KMS-11 (cell line): ENCODE results near the gene NWD2.

Source experiments
- H2AFZ ChIP-seq: fragments of 200-600 bp; sonication (generic); 2 replicates; pipeline ENCODE4 v1.6.1; 2016; ENCODE audit warnings: antibody characterized with exemption, mixed run types, low read depth
- H3K27ac ChIP-seq: fragments of 200-600 bp; sonication (generic); 2 replicates; pipeline ENCODE4 v1.6.1; 2016; ENCODE audit warnings: mild to moderate bottlenecking, mixed run types
- H3K27me3 ChIP-seq: fragments of 200-600 bp; sonication (generic); 2 replicates; pipeline ENCODE4 v1.6.1; 2017; ENCODE audit warnings: mild to moderate bottlenecking, low read depth, mixed run types, moderate library complexity; ENCODE audit not compliant: insufficient read depth
- H3K36me3 ChIP-seq: fragments of 200-600 bp; sonication (generic); 2 replicates; pipeline ENCODE4 v1.6.1; 2017; ENCODE audit warnings: mild to moderate bottlenecking, mixed run types; ENCODE audit not compliant: insufficient read depth
- H3K4me1 ChIP-seq: fragments of 200-600 bp; sonication (generic); 2 replicates; pipeline ENCODE4 v1.6.1; 2016; ENCODE audit warnings: mild to moderate bottlenecking, low read depth, mixed run types; ENCODE audit not compliant: poor library complexity, severe bottlenecking
- H3K4me2 ChIP-seq: fragments of 200-600 bp; sonication (generic); 2 replicates; pipeline ENCODE4 v1.7.0; 2016; ENCODE audit warnings: mild to moderate bottlenecking, mixed run types
- H3K4me3 ChIP-seq: fragments of 200-600 bp; sonication (generic); IDR thresholded peaks from 2 replicates; pipeline ENCODE4 v1.6.1; 2017; ENCODE audit warnings: low read depth, low read length, mixed read lengths; ENCODE audit not compliant: insufficient read depth
- H3K79me2 ChIP-seq: fragments of 200-600 bp; sonication (generic); 2 replicates; pipeline ENCODE4 v1.6.1; 2016; ENCODE audit warnings: low read depth, mixed run types; ENCODE audit not compliant: insufficient read depth
- H3K9ac ChIP-seq: fragments of 200-600 bp; sonication (generic); 2 replicates; pipeline ENCODE4 v1.6.1; 2016; ENCODE audit warnings: mild to moderate bottlenecking, mixed run types
- H4K20me1 ChIP-seq: fragments of 200-600 bp; sonication (generic); 2 replicates; pipeline ENCODE4 v1.6.1; 2016; ENCODE audit warnings: mild to moderate bottlenecking, mixed run types; ENCODE audit not compliant: insufficient read depth
- TF ChIP-seq, protein P1 (sequence below): fragments of 200-600 bp; sonication (generic); conservative IDR thresholded peaks from 2 replicates; pipeline ENCODE4 v1.6.1; 2017; ENCODE audit warnings: low read depth, mild to moderate bottlenecking, antibody characterized with exemption, low read length, moderate library complexity, mixed read lengths

NWD2 gene

DNA sequence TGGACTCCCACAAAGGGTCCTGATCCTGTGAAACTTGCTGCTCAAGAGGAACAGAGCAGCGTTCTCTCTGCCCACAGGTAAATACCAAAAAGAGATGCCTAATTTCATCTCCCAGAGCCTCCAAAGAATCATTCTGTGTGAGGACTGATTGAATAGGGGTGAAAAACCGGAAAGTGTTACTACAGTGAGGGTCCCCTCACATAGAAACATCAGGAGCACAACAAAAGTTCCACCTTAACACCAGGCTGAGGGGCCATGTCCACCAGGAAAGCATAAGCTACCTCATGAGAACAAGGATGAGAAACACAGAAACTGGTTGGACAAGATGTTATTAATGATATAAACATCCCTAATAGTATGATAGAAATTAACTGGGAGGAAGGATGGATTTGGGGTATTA, 140.9 kb downstream of the NWD2 start:
- TF ChIP-seq, protein P1, sequence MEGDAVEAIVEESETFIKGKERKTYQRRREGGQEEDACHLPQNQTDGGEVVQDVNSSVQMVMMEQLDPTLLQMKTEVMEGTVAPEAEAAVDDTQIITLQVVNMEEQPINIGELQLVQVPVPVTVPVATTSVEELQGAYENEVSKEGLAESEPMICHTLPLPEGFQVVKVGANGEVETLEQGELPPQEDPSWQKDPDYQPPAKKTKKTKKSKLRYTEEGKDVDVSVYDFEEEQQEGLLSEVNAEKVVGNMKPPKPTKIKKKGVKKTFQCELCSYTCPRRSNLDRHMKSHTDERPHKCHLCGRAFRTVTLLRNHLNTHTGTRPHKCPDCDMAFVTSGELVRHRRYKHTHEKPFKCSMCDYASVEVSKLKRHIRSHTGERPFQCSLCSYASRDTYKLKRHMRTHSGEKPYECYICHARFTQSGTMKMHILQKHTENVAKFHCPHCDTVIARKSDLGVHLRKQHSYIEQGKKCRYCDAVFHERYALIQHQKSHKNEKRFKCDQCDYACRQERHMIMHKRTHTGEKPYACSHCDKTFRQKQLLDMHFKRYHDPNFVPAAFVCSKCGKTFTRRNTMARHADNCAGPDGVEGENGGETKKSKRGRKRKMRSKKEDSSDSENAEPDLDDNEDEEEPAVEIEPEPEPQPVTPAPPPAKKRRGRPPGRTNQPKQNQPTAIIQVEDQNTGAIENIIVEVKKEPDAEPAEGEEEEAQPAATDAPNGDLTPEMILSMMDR = no peak
- Histone ChIP-seq H3K27ac (no peak overlapping the region), H4K20me1 (no peaks in the 10 kb centered on the region), H3K9ac (no peak overlapping the region), H3K27me3 (no peaks in the 10 kb centered on the region), H3K79me2 (no peaks in the 10 kb centered on the region), H3K4me3 (no peak overlapping the region), H3K36me3 (no peaks in the 10 kb centered on the region), H2AFZ (no peak overlapping the region), H3K4me1 (peaks cover 3% of the 10 kb centered on the region), H3K4me2 (no peak overlapping the region)

DNA sequence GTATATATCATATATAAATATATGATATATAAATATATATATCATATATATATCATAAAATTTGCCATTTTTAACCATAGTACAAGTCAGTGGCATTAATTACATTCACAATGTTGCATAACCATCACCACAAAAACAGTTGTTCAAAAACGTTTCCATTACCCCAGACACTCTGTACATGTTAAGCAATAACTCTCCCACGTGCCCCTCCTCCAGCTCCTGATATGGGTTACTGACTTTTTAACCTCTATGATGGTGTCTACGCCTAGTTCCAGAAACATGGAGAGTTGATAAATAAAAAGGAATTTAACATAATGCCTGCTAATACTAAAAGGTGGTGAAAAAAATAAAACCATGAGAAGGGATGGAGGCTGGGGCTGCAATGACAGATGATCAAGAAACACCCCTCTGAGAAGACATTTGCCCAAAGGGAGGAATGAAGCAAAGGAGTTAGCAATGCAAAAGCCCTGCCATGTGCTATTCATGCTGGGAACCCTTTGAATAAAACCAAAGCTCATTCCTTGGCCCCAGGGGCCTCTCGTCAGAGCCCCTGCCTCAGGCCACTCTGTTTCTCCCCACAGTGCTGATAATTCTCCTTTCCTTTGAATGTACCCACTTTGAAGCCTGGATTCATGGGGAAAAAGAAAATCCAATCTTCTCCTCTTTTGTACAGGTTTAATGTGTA, 144.3 kb downstream of the NWD2 start:
- Histone ChIP-seq H3K4me3 (no peak overlapping the region), H3K36me3 (no peaks in the 10 kb centered on the region), H3K9ac (no peak overlapping the region), H2AFZ (no peak overlapping the region), H3K27ac (no peak overlapping the region), H3K4me1 (no peaks in the 10 kb centered on the region), H3K79me2 (no peaks in the 10 kb centered on the region), H4K20me1 (no peaks in the 10 kb centered on the region), H3K4me2 (no peak overlapping the region), H3K27me3 (no peaks in the 10 kb centered on the region)
- TF ChIP-seq, protein P1 = no peak

DNA sequence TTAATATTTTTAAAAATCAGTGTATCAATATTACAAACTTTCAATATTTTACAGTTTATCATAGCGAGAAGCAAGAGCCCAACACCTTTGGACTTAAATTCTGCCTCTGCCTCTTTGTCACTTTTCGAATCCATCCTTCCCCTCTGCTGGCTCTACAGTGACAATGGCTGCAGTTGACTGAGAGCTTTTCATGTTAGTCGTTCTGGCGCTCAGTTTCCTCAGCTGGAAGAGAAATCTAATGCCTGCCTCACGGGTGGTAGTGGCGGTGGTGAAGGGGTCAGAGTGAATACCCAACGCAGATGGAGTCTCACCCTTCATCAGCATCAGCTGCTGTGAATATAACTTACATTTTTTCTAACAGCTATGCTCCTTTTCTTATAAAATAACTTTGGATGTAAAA, 144.8 kb downstream of the NWD2 start:
- Histone ChIP-seq H3K4me2 (no peak overlapping the region), H3K27ac (no peak overlapping the region), H3K36me3 (no peaks in the 10 kb centered on the region), H3K4me1 (no peaks in the 10 kb centered on the region), H3K9ac (no peak overlapping the region), H2AFZ (peak overlapping the region; percentile 41; the same call in 1 of the 2 replicates), H3K27me3 (no peaks in the 10 kb centered on the region), H3K79me2 (no peaks in the 10 kb centered on the region), H3K4me3 (no peak overlapping the region), H4K20me1 (no peaks in the 10 kb centered on the region)
- TF ChIP-seq, protein P1 = no peak

DNA sequence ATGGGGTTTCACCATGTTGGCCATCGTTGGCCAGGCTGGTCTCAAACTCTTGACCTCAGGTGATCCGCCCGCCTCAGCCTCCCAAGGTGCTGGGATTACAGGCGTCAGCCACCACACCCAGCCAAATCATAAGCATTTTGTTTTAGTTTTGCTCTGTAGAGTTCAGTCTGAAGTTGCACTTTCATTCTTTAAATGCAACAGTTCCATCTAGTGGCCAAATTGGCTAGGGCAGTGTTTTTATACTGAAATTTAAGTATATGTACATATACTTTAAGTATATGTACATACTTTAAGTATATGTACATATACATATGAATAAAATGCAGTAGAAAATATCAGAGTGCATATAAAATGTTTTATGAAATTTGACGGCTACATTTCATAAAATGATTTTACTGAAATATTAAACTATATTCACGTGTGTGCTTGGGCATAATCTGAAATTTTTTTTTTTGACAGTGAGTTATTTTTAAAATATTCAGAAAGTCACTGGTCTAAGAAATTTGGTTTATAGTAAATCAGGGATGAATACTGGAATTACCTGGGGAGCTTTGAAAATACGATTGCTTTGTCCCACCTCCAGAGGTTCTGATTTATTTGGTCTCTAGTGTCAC, 145.5 kb downstream of the NWD2 start:
- no peak overlapping the region for H3K9ac ChIP-seq
- H3K27me3 ChIP-seq = no peaks in the 10 kb centered on the region
- H3K4me1 ChIP-seq = no peaks in the 10 kb centered on the region
- H3K79me2 ChIP-seq = no peaks in the 10 kb centered on the region
- no peak overlapping the region for H3K27ac ChIP-seq
- no peaks in the 10 kb centered on the region for H3K36me3 ChIP-seq
- TF ChIP-seq, protein P1 = peak; percentile 69
- H3K4me3 ChIP-seq = no peak overlapping the region
- peak overlapping the region; percentile 41; the same call in 1 of the 2 replicates for H2AFZ ChIP-seq
- H3K4me2 ChIP-seq = no peak overlapping the region
- H4K20me1 ChIP-seq = no peaks in the 10 kb centered on the region
